Measurements from ENCODE around the gene ZBTB7C. TPM values are rescaled to one million over a fixed set of nuclear protein-coding genes. Genes with fewer than 3 reads are reported as not detected.
A peak's percentile ranks its signal among the peaks of the same experiment; 100 is the strongest.

The ZBTB7C gene
- total and polyA plus RNA-seq, 2 of the 8 experiments (the other 6 are each of a cell fraction or from before 2014, with no cell fraction given) = 0.15 to 0.45 TPM

DNA sequence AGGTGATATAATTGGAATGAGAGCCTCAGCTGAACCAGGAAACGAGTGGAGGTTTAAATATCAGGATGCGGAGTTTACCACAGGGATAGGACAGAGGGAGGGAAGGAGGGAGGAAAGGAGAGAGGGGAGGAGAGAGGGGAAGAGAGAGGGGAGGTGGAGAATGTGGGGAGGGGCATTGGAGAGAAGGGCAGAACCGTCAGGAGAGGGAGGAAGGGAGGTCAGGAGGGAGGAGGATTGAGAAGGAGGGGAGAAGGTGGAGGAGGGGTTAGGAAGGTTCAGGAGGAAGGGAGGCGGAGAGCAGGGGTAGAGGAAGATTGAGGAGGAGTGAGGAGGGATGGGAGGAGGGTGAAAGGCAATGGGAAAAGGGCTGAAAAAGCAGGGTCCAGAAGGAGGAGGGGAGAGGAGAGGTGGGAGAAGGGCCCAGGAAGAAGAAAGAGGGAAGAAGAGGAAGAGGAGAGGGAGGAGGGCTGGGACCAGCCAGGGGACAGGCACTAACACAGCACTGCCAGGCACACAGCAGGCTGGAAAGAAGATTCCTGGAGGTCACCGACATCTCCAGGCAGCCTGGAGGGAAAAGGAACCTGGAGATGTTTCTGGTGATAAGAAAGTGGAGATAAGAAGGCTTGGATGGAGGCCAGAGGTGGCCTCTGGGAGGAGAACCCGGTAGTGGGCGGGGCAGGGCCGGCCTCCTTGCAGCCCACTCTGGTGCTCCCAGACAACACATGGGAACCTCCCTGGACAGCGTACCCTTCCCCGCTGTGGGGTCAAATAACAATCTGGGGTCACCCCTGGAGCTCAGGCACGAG lies 302.0 kb downstream of the ZBTB7C start:
- H2BK120ac ChIP-seq (replicated peaks; ENCODE audit: low read depth, low read length) = no peak overlapping the region
- no peak overlapping the region; a peak in 1 of 8 replicates for H3K4me3 ChIP-seq (ENCODE audit: extremely low read depth in 1 of 4, insufficient read depth in 2 of 4, low read depth in 3 of 4, low read length in 4 of 4)
- no peaks in the 10 kb centered on the region for H3K36me3 ChIP-seq (ENCODE audit: control insufficient read depth in 2 of 4, insufficient read depth in 4 of 4, low read length in 3 of 4)
- H4K5ac ChIP-seq (ENCODE audit: insufficient read length, low read depth, low read length) = no peak overlapping the region
- no peak overlapping the region for H3K14ac ChIP-seq (ENCODE audit: insufficient read length)
- H3K23ac ChIP-seq (ENCODE audit: insufficient read length) = no peak overlapping the region
- peaks cover 0 to 12% (median 7%) of the 10 kb centered on the region in 4 experiments; a peak in 5 of 7 replicates for H3K4me1 ChIP-seq (replicated peaks in 1 of 4; ENCODE audit: control insufficient read depth in 3 of 4, insufficient read depth in 4 of 4, low read length in 3 of 4)
- H2BK5ac ChIP-seq (ENCODE audit: low read depth, low read length) = peak overlapping the region; percentile 66; the same call in 1 of the 2 replicates
- WGBS, 2 experiments (ENCODE audit: extremely low coverage in 1 of 2, insufficient coverage in 1 of 2, insufficient read length in 1 of 2, insufficient replicate concordance in 2 of 2, low coverage in 1 of 2, low lambda C conversion rate in 2 of 2, missing lambda C conversion rate in 1 of 2) = 78 to 100% methylated on average over 1 to 11 of the region's 11 CpGs
- DNase-seq (ENCODE audit: low read depth in 1 of 2, low spot score in 2 of 2) (no peak), FAIRE-seq (no peak)
- no peak overlapping the region for H4K8ac ChIP-seq (ENCODE audit: extremely low read depth, insufficient read depth, low read length)
- peak overlapping the region; percentile 2 to 40; a peak in 2 of 4 replicates for H3K4me2 ChIP-seq (ENCODE audit: insufficient read depth in 1 of 2, low read depth in 2 of 2, low read length in 2 of 2)
- TF ChIP-seq TEAD4 (IDR thresholded peaks at IDR 0.05; ENCODE audit: low read depth, low read length) = peak; percentile 42; the same call in 1 of the 2 replicates
- peak; percentile 67 for TF ChIP-seq CTBP2 (IDR thresholded peaks at IDR 0.05; ENCODE audit: borderline replicate concordance, insufficient read depth, insufficient read length, low read length)
- TF ChIP-seq SIX5 (IDR thresholded peaks at IDR 0.05; ENCODE audit: low read depth, low read length) = no peak
- TF ChIP-seq JUN (IDR thresholded peaks at IDR 0.05; ENCODE audit: low read depth, low read length) = no peak
- 0 out of 2 replicates have a peak, but pooled peaks have one; percentile 31 for TF ChIP-seq YY1 (IDR thresholded peaks at IDR 0.05; ENCODE audit: low read depth, low read length)
- peak; percentile 70 for TF ChIP-seq EGR1 (IDR thresholded peaks at IDR 0.05; ENCODE audit: borderline replicate concordance, low read depth, low read length)
- ChIA-PET CTCF (ENCODE audit: partially characterized antibody) (interaction anchor here (0.8 to 1.6 kb wide), 9 partner anchors 8 to 138 kb away, joined by 3 to 5 read pairs (median 4); no protein-coding TSS in a partner anchor), POLR2A (ENCODE audit: partially characterized antibody) (no interaction called here)
- peak overlapping the region; percentile 68; the same call in 1 of the 2 replicates for H2BK12ac ChIP-seq (ENCODE audit: low read depth, low read length)
- H3K23me2 ChIP-seq (ENCODE audit: low read depth, low read length) = peaks cover 5% of the 10 kb centered on the region; the same call in 1 of the 2 replicates
- no peak overlapping the region for H3K4ac ChIP-seq (replicated peaks; ENCODE audit: insufficient read length, low read depth, low read length)
- H3K18ac ChIP-seq (ENCODE audit: extremely low read depth, low read length) = no peak overlapping the region; the same call in 1 of the 2 replicates
- no peak overlapping the region for H4K91ac ChIP-seq (replicated peaks; ENCODE audit: insufficient read length, low read length)
- no peak overlapping the region for H3K9ac ChIP-seq (replicated peaks in 1 of 4; ENCODE audit: extremely low read depth in 1 of 4, low read depth in 3 of 4, low read length in 3 of 4)
- H3K9me3 ChIP-seq (ENCODE audit: insufficient read depth in 2 of 2, low read depth in 1 of 2, low read length in 1 of 2) = no peaks in the 10 kb centered on the region
- no peaks in the 10 kb centered on the region for H3K79me2 ChIP-seq (ENCODE audit: control insufficient read depth in 1 of 2, insufficient read depth in 2 of 2, low read length in 2 of 2)
- no peak overlapping the region for H3K27ac ChIP-seq (ENCODE audit: low read depth, low read length)
- no peaks in the 10 kb centered on the region for H4K20me1 ChIP-seq (replicated peaks in 1 of 2; ENCODE audit: control insufficient read depth in 1 of 2, insufficient read depth in 2 of 2, low read length in 2 of 2)
- H3K79me1 ChIP-seq (ENCODE audit: low read depth, low read length) = no peaks in the 10 kb centered on the region
- H3K56ac ChIP-seq (replicated peaks; ENCODE audit: insufficient read length, low read depth, low read length) = no peak overlapping the region
- H2AK5ac ChIP-seq (ENCODE audit: low read depth, low read length) = no peak overlapping the region
- H2BK15ac ChIP-seq (ENCODE audit: low read length) = no peak overlapping the region
- H2AFZ ChIP-seq (ENCODE audit: low read length) = 0 out of 2 replicates have a peak overlapping the region, but pooled peaks have one; percentile 24
- 0 out of 2 replicates have a peak overlapping the region, but pooled peaks have one; percentile 18 for H2BK20ac ChIP-seq (ENCODE audit: low read length)
- peaks cover 0 to 2% (median 0%) of the 10 kb centered on the region in 4 experiments; a peak in 3 of 7 replicates for H3K27me3 ChIP-seq (replicated peaks in 1 of 4; ENCODE audit: control insufficient read depth in 3 of 4, extremely low read depth in 1 of 4, insufficient read depth in 3 of 4, low read length in 3 of 4)
